H1 (cell line): ENCODE measurements around the gene SWI5. TPM values are rescaled to one million over a fixed set of nuclear protein-coding genes. Genes with fewer than 3 reads are reported as not detected.

Experiments
- CTCF ChIA-PET: fragments of 300-600 bp; sonication (Branson Sonifier 250); formaldehyde crosslinking; loops from one replicate; lab custom pipeline; 2021; ENCODE audit not compliant: partially characterized antibody; lab: Charles Lee
- POLR2A ChIA-PET: fragments of 300-600 bp; sonication (Branson Sonifier 250); formaldehyde crosslinking; loops from one replicate; lab custom pipeline; 2021; ENCODE audit warnings: inconsistent platforms; ENCODE audit not compliant: partially characterized antibody; lab: Charles Lee
- DNase-seq, 2 experiments: peaks; one replicate each; pipeline versions ENCODE4 v3.0.0 to v3.0.0-alpha.2; 2010 to 2022; ENCODE audit warnings: low spot score in 2 of 2, low read depth in 1 of 2, mixed read lengths in 1 of 2
- FAIRE-seq: peaks from 2 replicates; lab custom pipeline; 2011; peaks lifted over from hg19 to GRCh38; lab: Jason Lieb, UNC
- H2AFZ ChIP-seq: 2 replicates; pipeline ENCODE4 v1.8.1; 2012; ENCODE audit warnings: low read length, inconsistent platforms
- H2AK5ac ChIP-seq: 2 replicates; pipeline ENCODE4 v1.6.1; 2013; ENCODE audit warnings: low read depth, low read length
- H2BK120ac ChIP-seq: replicated peaks from 2 replicates; pipeline ENCODE3; 2013; ENCODE audit warnings: low read depth, low read length, inconsistent platforms
- H2BK12ac ChIP-seq: 2 replicates; pipeline ENCODE4 v1.6.1; 2013; ENCODE audit warnings: low read depth, low read length
- H2BK15ac ChIP-seq: 2 replicates; pipeline ENCODE4 v1.6.1; 2013; ENCODE audit warnings: low read length
- H2BK20ac ChIP-seq: 2 replicates; pipeline ENCODE4 v1.6.1; 2013; ENCODE audit warnings: low read length
- H2BK5ac ChIP-seq: 2 replicates; pipeline ENCODE4 v1.6.1; 2013; ENCODE audit warnings: low read depth, low read length
- H3K14ac ChIP-seq: 2 replicates; pipeline ENCODE4 v1.6.1; 2013; ENCODE audit warnings: inconsistent platforms; ENCODE audit not compliant: insufficient read length
- H3K18ac ChIP-seq: 2 replicates; pipeline ENCODE4 v1.6.1; 2013; ENCODE audit warnings: low read length; ENCODE audit errors: extremely low read depth
- H3K23ac ChIP-seq: 2 replicates; pipeline ENCODE4 v1.6.1; 2013; ENCODE audit warnings: inconsistent platforms; ENCODE audit not compliant: insufficient read length
- H3K23me2 ChIP-seq: 2 replicates; pipeline ENCODE4 v1.6.1; 2013; ENCODE audit warnings: low read depth, low read length
- H3K27ac ChIP-seq: 2 replicates; pipeline ENCODE4 v1.6.1; 2011; ENCODE audit warnings: low read depth, low read length, inconsistent platforms
- H3K27me3 ChIP-seq, 4 experiments: replicated peaks in 1 of 4; 1 replicate in 1 of 4; 2 replicates in 3 of 4; pipeline versions ENCODE4 v1.6.1 to v1.8.1; 2011 to 2013; ENCODE audit warnings: low read length in 3 of 4, mild to moderate bottlenecking in 3 of 4, inconsistent platforms in 2 of 4, mixed read lengths in 2 of 4, moderate library complexity in 1 of 4; ENCODE audit not compliant: control insufficient read depth in 3 of 4, insufficient read depth in 3 of 4; ENCODE audit errors: extremely low read depth in 1 of 4
- H3K36me3 ChIP-seq, 4 experiments: 2 replicates each; pipeline versions ENCODE4 v1.6.1 to v1.8.1; 2011 to 2013; ENCODE audit warnings: mild to moderate bottlenecking in 4 of 4, low read length in 3 of 4, moderate library complexity in 2 of 4, control low read depth in 1 of 4, inconsistent platforms in 1 of 4; ENCODE audit not compliant: insufficient read depth in 4 of 4, control insufficient read depth in 2 of 4
- H3K4ac ChIP-seq: replicated peaks from 2 replicates; pipeline ENCODE3; 2013; ENCODE audit warnings: low read length, low read depth, mixed read lengths, inconsistent platforms; ENCODE audit not compliant: insufficient read length
- H3K4me1 ChIP-seq, 4 experiments: replicated peaks in 1 of 4; 1 replicate in 1 of 4; 2 replicates in 3 of 4; pipeline versions ENCODE4 v1.6.1 to v1.8.1; 2011 to 2013; ENCODE audit warnings: low read length in 3 of 4, inconsistent platforms in 2 of 4, mixed read lengths in 1 of 4; ENCODE audit not compliant: insufficient read depth in 4 of 4, control insufficient read depth in 3 of 4
- H3K4me2 ChIP-seq, 2 experiments: 2 replicates each; pipeline versions ENCODE4 v1.6.1 to v1.8.1; 2011 to 2013; ENCODE audit warnings: low read depth in 2 of 2, low read length in 2 of 2, control low read depth in 1 of 2, inconsistent platforms in 1 of 2, mild to moderate bottlenecking in 1 of 2; ENCODE audit not compliant: insufficient read depth in 1 of 2
- H3K4me3 ChIP-seq, 4 experiments: fragments of 200-600, 300-600 bp in 1 of 4; sonication (generic), shearing (Covaris generic), sonication (Bioruptor Twin) in 1 of 4; 2 replicates each; pipeline versions ENCODE4 v1.5.1 to v1.8.1; 2011 to 2016; ENCODE audit warnings: low read length in 4 of 4, low read depth in 3 of 4, control low read depth in 2 of 4, inconsistent platforms in 2 of 4, mild to moderate bottlenecking in 2 of 4, mixed read lengths in 1 of 4, moderate library complexity in 1 of 4; ENCODE audit not compliant: insufficient read depth in 2 of 4; ENCODE audit errors: extremely low read depth in 1 of 4
- H3K56ac ChIP-seq: replicated peaks from 2 replicates; pipeline ENCODE3; 2013; ENCODE audit warnings: low read depth, mild to moderate bottlenecking, mixed read lengths, low read length, inconsistent platforms; ENCODE audit not compliant: insufficient read length
- H3K79me1 ChIP-seq: 2 replicates; pipeline ENCODE4 v1.6.1; 2013; ENCODE audit warnings: low read depth, low read length, control low read depth
- H3K79me2 ChIP-seq, 2 experiments: 2 replicates each; pipeline versions ENCODE4 v1.6.1 to v1.8.1; 2012 to 2013; ENCODE audit warnings: low read length in 2 of 2, mild to moderate bottlenecking in 2 of 2, inconsistent platforms in 1 of 2; ENCODE audit not compliant: insufficient read depth in 2 of 2, control insufficient read depth in 1 of 2
- H3K9ac ChIP-seq, 4 experiments: replicated peaks in 1 of 4; 1 replicate in 1 of 4; 2 replicates in 3 of 4; pipeline versions ENCODE4 v1.6.1 to v1.8.1; 2011 to 2013; ENCODE audit warnings: low read depth in 3 of 4, low read length in 3 of 4, control low read depth in 2 of 4, mild to moderate bottlenecking in 2 of 4, moderate library complexity in 2 of 4, inconsistent platforms in 1 of 4; ENCODE audit errors: extremely low read depth in 1 of 4
- H3K9me3 ChIP-seq, 2 experiments: 2 replicates each; pipeline versions ENCODE4 v1.6.1 to v1.8.1; 2012 to 2013; ENCODE audit warnings: mild to moderate bottlenecking in 2 of 2, moderate library complexity in 2 of 2, control low read depth in 1 of 2, inconsistent platforms in 1 of 2, low read depth in 1 of 2, low read length in 1 of 2, mixed read lengths in 1 of 2; ENCODE audit not compliant: insufficient read depth in 2 of 2
- H4K20me1 ChIP-seq, 2 experiments: replicated peaks in 1 of 2; 2 replicates each; pipeline versions ENCODE3 to v1.8.1; 2011 to 2013; ENCODE audit warnings: inconsistent platforms in 2 of 2, low read length in 2 of 2, mild to moderate bottlenecking in 1 of 2; ENCODE audit not compliant: insufficient read depth in 2 of 2, control insufficient read depth in 1 of 2
- H4K5ac ChIP-seq: 2 replicates; pipeline ENCODE4 v1.6.1; 2013; ENCODE audit warnings: low read length, low read depth, mixed read lengths, inconsistent platforms; ENCODE audit not compliant: insufficient read length
- H4K8ac ChIP-seq: 2 replicates; pipeline ENCODE4 v1.8.0; 2013; ENCODE audit warnings: mild to moderate bottlenecking, moderate library complexity, low read length, inconsistent platforms; ENCODE audit not compliant: insufficient read depth; ENCODE audit errors: extremely low read depth
- H4K91ac ChIP-seq: replicated peaks from 2 replicates; pipeline ENCODE3; 2013; ENCODE audit warnings: low read length, mixed read lengths, inconsistent platforms; ENCODE audit not compliant: insufficient read length
- EZH2 ChIP-seq: fragments of 200-600 bp; sonication (generic); IDR thresholded peaks from 2 replicates; pipeline ENCODE4 v1.7.1; 2012; ENCODE audit warnings: low read depth, mild to moderate bottlenecking, moderate library complexity, low read length, inconsistent platforms; ENCODE audit not compliant: severe bottlenecking
- TAF1 ChIP-seq: IDR thresholded peaks from 2 replicates; pipeline ENCODE4 v1.6.1; 2011; ENCODE audit warnings: mild to moderate bottlenecking, low read depth, low read length
- USF2 ChIP-seq: IDR thresholded peaks from 2 replicates; pipeline ENCODE4 v1.6.1; 2011; ENCODE audit warnings: low read length, improper control_type of control experiment
- WGBS, 2 experiments: shearing (Covaris generic) in 1 of 2; methylation state at CpG; one replicate each; pipeline versions ENCODE4 v1.1.6 to v1.1.7; 2013 to 2015; ENCODE audit warnings: low lambda C conversion rate in 2 of 2, mixed read lengths in 2 of 2, inconsistent platforms in 1 of 2, low coverage in 1 of 2, missing lambda C conversion rate in 1 of 2; ENCODE audit not compliant: insufficient replicate concordance in 2 of 2, insufficient coverage in 1 of 2, insufficient read length in 1 of 2; ENCODE audit errors: extremely low coverage in 1 of 2, missing lambda C conversion rate in 1 of 2; 5-methylcytosine and 5-hydroxymethylcytosine counted together
- polyA plus RNA-seq, 7 experiments: library from polyadenylated mRNA; depleted of rRNA in 3 of 7; stranded (reverse) in 5 of 7; unstranded in 2 of 7; fragments of >200 nt in 5 of 7; fragments of 200-250 nt in 2 of 7; gene quantifications; 1 replicate in 5 of 7; 2 replicates in 1 of 7; 4 replicates in 1 of 7; pipeline versions ENCODE4 v1.2.1 to v1.2.3, GENCODE V29; 2011 to 2013; ENCODE audit warnings: missing spikeins in 2 of 7, mixed read lengths in 2 of 7
- total RNA-seq: library from RNA; stranded (reverse); fragmentation: NEBNext Ultra II Directional; extraction: Animal tissue kit (Norgen Biotek cat#: 25700); gene quantifications from 2 replicates; pipeline ENCODE4 v1.2.1, GENCODE V29; 2021

The SWI5 gene
- total and polyA plus RNA-seq, 2 of the 8 experiments (the other 6 are each of a cell fraction or from before 2014, with no cell fraction given): 29.0 to 59.5 TPM

GRCh38 chr9:128316421-128316820 lies 40.3 kb downstream of the SWI5 start:
- Histone ChIP-seq H4K8ac (no peak overlapping the region), H4K91ac (no peak overlapping the region), H3K4me1 (no peaks in the 10 kb centered on the region; a peak in 2 of 7 replicates), H2AK5ac (no peak overlapping the region), H3K4ac (no peak overlapping the region), H3K79me1 (peaks cover 2% of the 10 kb centered on the region; the same call in 1 of the 2 replicates), H3K4me3 (no peak overlapping the region), H2BK15ac (no peak overlapping the region), H4K5ac (no peak overlapping the region), H3K4me2 (no peak overlapping the region), H3K56ac (no peak overlapping the region), H3K9ac (no peak overlapping the region), H3K9me3 (no peaks in the 10 kb centered on the region), H3K23ac (no peak overlapping the region), H3K27ac (no peak overlapping the region), H2BK120ac (no peak overlapping the region), H3K36me3 (peaks cover under 1 to 32% (median 27%) of the 10 kb centered on the region in 4 experiments; a peak in 7 of 8 replicates), H2BK20ac (no peak overlapping the region), H2AFZ (no peak overlapping the region), H3K79me2 (peaks cover 0 to 6% of the 10 kb centered on the region in 2 experiments; a peak in 2 of 4 replicates), H3K14ac (no peak overlapping the region), H2BK12ac (no peak overlapping the region), H3K18ac (no peak overlapping the region), H4K20me1 (no peaks in the 10 kb centered on the region), H3K27me3 (no peaks in the 10 kb centered on the region), H3K23me2 (no peaks in the 10 kb centered on the region), H2BK5ac (no peak overlapping the region)
- TF ChIP-seq EZH2 (no peak), TAF1 (no peak), USF2 (no peak)
- FAIRE-seq (no peak), DNase-seq (no peak)
- WGBS, 2 experiments: 87% methylated on average over 9 of the region's 9 CpGs; no CpG with 5 or more reads in 1 of the 2 experiments
- ChIA-PET CTCF (interaction anchor here (1.7 kb wide), 1 partner anchor 26 kb away, joined by 3 read pairs; no protein-coding TSS in a partner anchor), POLR2A (interaction anchor here (1.3 to 1.9 kb wide), 2 partner anchors 10 to 21 kb away, joined by 4 read pairs; no protein-coding TSS in a partner anchor)
